BJ (cell line): Measurements from ENCODE around the gene P3R3URF. TPM values are rescaled to one million over a fixed set of nuclear protein-coding genes. Genes with fewer than 3 reads are reported as not detected.

Experiments used
- CTCF ChIA-PET: fragments of 350-600 bp; formaldehyde crosslinking; extraction: SDS; loops from one replicate; lab custom pipeline; 2021; ENCODE audit warnings: antibody characterized with exemption, inconsistent platforms; lab: Yijun Ruan, JAX
- POLR2A ChIA-PET: fragments of 300-600 bp; sonication (Branson Sonifier 250); formaldehyde crosslinking; extraction: SDS; loops from one replicate; lab custom pipeline; 2021; ENCODE audit warnings: antibody characterized with exemption; lab: Charles Lee
- DNase-seq: peaks from one replicate; pipeline ENCODE4 v3.0.0-alpha.2; 2011; ENCODE audit warnings: low read depth
- H3K27me3 ChIP-seq: 2 replicates; pipeline ENCODE4 v1.6.0; 2011; ENCODE audit warnings: low read length; ENCODE audit not compliant: control insufficient read depth, insufficient read depth
- H3K36me3 ChIP-seq: 2 replicates; pipeline ENCODE4 v1.5.1; 2011; ENCODE audit warnings: low read length; ENCODE audit not compliant: control insufficient read depth, insufficient read depth
- H3K4me3 ChIP-seq: 2 replicates; pipeline ENCODE4 v1.5.1; 2011; ENCODE audit warnings: low read depth, mild to moderate bottlenecking, control low read depth, low read length
- CTCF ChIP-seq: IDR thresholded peaks from 2 replicates; pipeline ENCODE4 v1.5.1; 2011; ENCODE audit warnings: low read depth, mild to moderate bottlenecking, control low read depth, inconsistent platforms, low read length, moderate library complexity; ENCODE audit not compliant: insufficient read depth
- polyA plus RNA-seq: library from polyadenylated mRNA; depleted of rRNA; stranded (reverse); fragments of >200 nt; gene quantifications from 2 replicates; pipeline ENCODE4 v1.2.3, GENCODE V29; 2011

P3R3URF gene
- polyA plus RNA-seq, 1 experiment: not detected

- POLR2A ChIA-PET: no interaction called here
- H3K36me3 ChIP-seq: no peaks in the 10 kb centered on the region
- H3K4me3 ChIP-seq: peak overlapping the region; percentile 37
- DNase-seq: no peak
- no peak for TF ChIP-seq CTCF
- CTCF ChIA-PET: interaction anchor here (0.7 to 2.0 kb wide), 3 partner anchors 15 to 198 kb away, joined by 4 to 9 read pairs (median 4); no protein-coding TSS in a partner anchor
- peaks cover 4% of the 10 kb centered on the region for H3K27me3 ChIP-seq
These were observed 9.5 kb downstream of the P3R3URF start for GRCh38 chr1:46166521-46167462.

- POLR2A ChIA-PET: no interaction called here
- CTCF ChIA-PET: interaction anchor here (1.5 kb wide), 1 partner anchor 50 kb away, joined by 3 read pairs; no protein-coding TSS in a partner anchor
These were observed 16.1 kb downstream of the P3R3URF start for GRCh38 chr1:46160212-46160611.

GRCh38 chr1:46159516-46159915 is 16.8 kb downstream of the P3R3URF start:
- H3K36me3 ChIP-seq: no peaks in the 10 kb centered on the region
- no peak overlapping the region for H3K4me3 ChIP-seq
- no peak for DNase-seq
- ChIA-PET POLR2A (no interaction called here), CTCF (interaction anchor here (1.5 kb wide), 1 partner anchor 49 kb away, joined by 3 read pairs; no protein-coding TSS in a partner anchor)
- H3K27me3 ChIP-seq: no peaks in the 10 kb centered on the region
- TF ChIP-seq CTCF: no peak

More at GRCh38 chr1:46160212-46160611, 16.1 kb downstream of the P3R3URF start:
- TF ChIP-seq CTCF: no peak
- Histone ChIP-seq H3K27me3 (no peaks in the 10 kb centered on the region), H3K4me3 (no peak overlapping the region), H3K36me3 (no peaks in the 10 kb centered on the region)
- no peak for DNase-seq

GRCh38 chr1:46158312-46159281 is 17.7 kb downstream of the P3R3URF start:
- no peak for DNase-seq
- no peaks in the 10 kb centered on the region for H3K27me3 ChIP-seq
- no peak overlapping the region for H3K4me3 ChIP-seq
- no peaks in the 10 kb centered on the region for H3K36me3 ChIP-seq
- POLR2A ChIA-PET: no interaction called here
- TF ChIP-seq CTCF: no peak
- CTCF ChIA-PET: interaction anchor here (1.1 kb wide), 1 partner anchor 18 kb away, joined by 3 read pairs; the partner anchor contains the start of gene P3R3URF
